A673 (cell line): ENCODE results near the gene PLAC9.

ENCODE experiments used
- EZH2 ChIP-seq: fragments of 200-600 bp; sonication (generic); IDR thresholded peaks from 2 replicates; pipeline ENCODE4 v1.6.1; 2017; ENCODE audit warnings: borderline replicate concordance, low read depth, mild to moderate bottlenecking, mixed read lengths, antibody characterized with exemption, low read length; ENCODE audit not compliant: poor library complexity, severe bottlenecking
- TF ChIP-seq, protein P1 (sequence below): fragments of 300-800, 200-600 bp; sonication (generic); conservative IDR thresholded peaks from 2 replicates; pipeline ENCODE4 v1.5.1; 2017; ENCODE audit warnings: low read depth, mild to moderate bottlenecking, antibody characterized with exemption, low read length, moderate library complexity, mixed read lengths

DNA sequence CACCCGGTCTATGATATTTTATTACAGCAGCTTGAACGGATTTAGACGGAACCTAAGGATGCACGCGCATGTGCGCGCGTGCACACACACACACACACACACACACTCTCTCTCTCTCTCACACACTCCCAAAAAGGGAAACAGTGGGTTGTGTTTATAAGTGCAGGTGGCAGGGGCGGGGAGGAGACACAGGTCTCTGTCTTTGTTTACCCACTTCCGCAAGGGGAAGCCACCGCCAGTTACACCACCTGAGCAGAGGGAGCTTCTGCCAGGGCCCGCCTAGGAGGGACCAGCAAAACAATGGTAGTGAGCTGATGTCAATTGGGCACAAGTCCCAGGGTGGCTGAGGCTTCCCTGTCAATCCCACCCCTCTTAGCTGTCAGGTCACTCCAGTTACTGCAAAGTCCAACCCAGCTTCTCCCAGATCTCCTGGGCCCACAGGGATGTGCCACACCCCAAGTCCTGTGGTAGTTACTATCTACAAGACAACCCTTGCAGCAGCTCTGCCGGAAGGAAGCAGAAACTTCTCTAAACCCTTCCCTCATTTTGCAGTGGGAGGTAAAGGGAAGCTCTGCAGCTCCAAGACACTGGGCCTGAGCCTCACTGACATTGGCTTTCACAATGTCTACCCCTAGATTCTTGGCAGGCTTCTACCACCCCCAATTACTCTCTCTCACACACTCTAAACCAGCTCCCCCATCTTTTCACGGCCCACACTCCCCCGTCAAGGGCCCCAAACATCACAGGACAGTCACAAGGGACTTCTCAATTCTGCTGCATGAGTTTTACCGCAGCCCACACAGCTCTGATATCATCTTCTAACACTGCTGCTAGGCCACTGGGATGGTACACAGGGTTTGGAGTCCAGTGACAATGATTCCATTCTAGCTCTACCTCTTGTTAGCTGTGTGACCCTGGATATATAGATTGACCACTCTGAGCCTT lies 55.2 kb downstream of the PLAC9 start:
- no peak for TF ChIP-seq EZH2
- TF ChIP-seq, protein P1, sequence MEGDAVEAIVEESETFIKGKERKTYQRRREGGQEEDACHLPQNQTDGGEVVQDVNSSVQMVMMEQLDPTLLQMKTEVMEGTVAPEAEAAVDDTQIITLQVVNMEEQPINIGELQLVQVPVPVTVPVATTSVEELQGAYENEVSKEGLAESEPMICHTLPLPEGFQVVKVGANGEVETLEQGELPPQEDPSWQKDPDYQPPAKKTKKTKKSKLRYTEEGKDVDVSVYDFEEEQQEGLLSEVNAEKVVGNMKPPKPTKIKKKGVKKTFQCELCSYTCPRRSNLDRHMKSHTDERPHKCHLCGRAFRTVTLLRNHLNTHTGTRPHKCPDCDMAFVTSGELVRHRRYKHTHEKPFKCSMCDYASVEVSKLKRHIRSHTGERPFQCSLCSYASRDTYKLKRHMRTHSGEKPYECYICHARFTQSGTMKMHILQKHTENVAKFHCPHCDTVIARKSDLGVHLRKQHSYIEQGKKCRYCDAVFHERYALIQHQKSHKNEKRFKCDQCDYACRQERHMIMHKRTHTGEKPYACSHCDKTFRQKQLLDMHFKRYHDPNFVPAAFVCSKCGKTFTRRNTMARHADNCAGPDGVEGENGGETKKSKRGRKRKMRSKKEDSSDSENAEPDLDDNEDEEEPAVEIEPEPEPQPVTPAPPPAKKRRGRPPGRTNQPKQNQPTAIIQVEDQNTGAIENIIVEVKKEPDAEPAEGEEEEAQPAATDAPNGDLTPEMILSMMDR = no peak
